Hematopoietic multipotent progenitor cell treated with erythropoietin and hydrocortisone succinate and interleukin-3 and kit ligand, for 17 days (in vitro differentiated cells): ENCODE data around the gene RBMS1.

Source experiments
- DNase-seq: peaks from one replicate; pipeline ENCODE4 v3.0.0-alpha.2; 2015; ENCODE audit warnings: low spot score

Gene RBMS1

GRCh38 chr2:160303527-160303926 lies 190.1 kb downstream of the RBMS1 start:
- DNase-seq: no peak

GRCh38 chr2:160303076-160303475 lies 190.5 kb downstream of the RBMS1 start:
- DNase-seq: no peak

GRCh38 chr2:160301420-160301819 lies 192.2 kb downstream of the RBMS1 start:
- DNase-seq: no peak

GRCh38 chr2:160300203-160300602 lies 193.4 kb downstream of the RBMS1 start:
- DNase-seq: no peak

GRCh38 chr2:160299540-160299939 lies 194.1 kb downstream of the RBMS1 start:
- DNase-seq: no peak

GRCh38 chr2:160298960-160299359 lies 194.6 kb downstream of the RBMS1 start:
- no peak for DNase-seq

GRCh38 chr2:160295519-160296207 lies 197.9 kb downstream of the RBMS1 start:
- no peak for DNase-seq

- DNase-seq: no peak
Measured at GRCh38 chr2:160294889-160295288, 198.7 kb downstream of the RBMS1 start.

GRCh38 chr2:160294339-160294803 lies 199.2 kb downstream of the RBMS1 start:
- DNase-seq: no peak

- no peak for DNase-seq
Measured at GRCh38 chr2:160293391-160294091, 200.1 kb downstream of the RBMS1 start.

GRCh38 chr2:160292225-160292624 lies 201.4 kb downstream of the RBMS1 start:
- no peak for DNase-seq

GRCh38 chr2:160291382-160291781 lies 202.2 kb downstream of the RBMS1 start:
- DNase-seq: no peak

- DNase-seq: no peak
Measured at GRCh38 chr2:160290598-160290997, 203.0 kb downstream of the RBMS1 start.

- DNase-seq: no peak
Measured at GRCh38 chr2:160289831-160290230, 203.8 kb downstream of the RBMS1 start.

GRCh38 chr2:160289126-160289525 lies 204.5 kb downstream of the RBMS1 start:
- no peak for DNase-seq

- DNase-seq: no peak
Measured at GRCh38 chr2:160288324-160288723, 205.3 kb downstream of the RBMS1 start.

- no peak for DNase-seq
Measured at GRCh38 chr2:160287476-160287875, 206.1 kb downstream of the RBMS1 start.

- no peak for DNase-seq
Measured at GRCh38 chr2:160286551-160286950, 207.1 kb downstream of the RBMS1 start.

GRCh38 chr2:160283675-160284074 lies 209.9 kb downstream of the RBMS1 start:
- DNase-seq: no peak

- no peak for DNase-seq
Measured at GRCh38 chr2:160282063-160282580, 211.5 kb downstream of the RBMS1 start.

GRCh38 chr2:160281213-160281612 lies 212.4 kb downstream of the RBMS1 start:
- no peak for DNase-seq

GRCh38 chr2:160279813-160280465 lies 213.7 kb downstream of the RBMS1 start:
- no peak for DNase-seq

GRCh38 chr2:160278879-160279177 lies 214.8 kb downstream of the RBMS1 start:
- DNase-seq: no peak
